GM04503 (cell line): ENCODE measurements around the gene SPTBN2.

ENCODE experiments used
- DNase-seq: peaks from one replicate; pipeline ENCODE4 v3.0.0-alpha.2; 2012; ENCODE audit warnings: low read depth

SPTBN2 gene

GRCh38 chr11:66638177-66639065 is 90.6 kb downstream of the SPTBN2 start, which contains the start of gene RBM4:
RBM4 (plus strand) TSS chr11:66638703; CDS start chr11:66639712, 1,009 bp downstream.
- DNase-seq: peak; percentile 99

- DNase-seq: no peak
Measured at GRCh38 chr11:66637557-66638176, 91.3 kb downstream of the SPTBN2 start.

DNA sequence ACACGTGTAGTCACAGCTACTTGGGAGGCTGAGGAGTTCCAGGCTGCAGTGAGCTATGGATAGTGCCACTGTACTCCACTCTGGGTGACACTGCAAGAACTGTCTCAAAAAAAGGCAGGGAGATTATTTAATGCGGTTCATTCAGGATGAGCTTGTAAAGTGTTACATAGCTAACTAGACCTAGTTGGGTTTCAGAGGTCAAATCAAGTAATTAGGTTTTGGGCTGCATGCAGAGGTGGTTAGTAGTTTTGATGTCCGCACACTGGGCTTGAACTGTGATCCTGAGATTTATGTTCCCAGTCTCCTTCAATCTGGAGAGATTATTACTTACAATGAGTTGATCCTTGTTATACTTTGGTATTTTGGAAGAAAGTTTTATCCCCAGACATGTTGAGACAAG is 92.6 kb downstream of the SPTBN2 start:
- no peak for DNase-seq
